ENCODE measurements around the gene ILKAP. TPM values are rescaled to one million over a fixed set of nuclear protein-coding genes. Genes with fewer than 3 reads are reported as not detected.

The ILKAP gene
- total and polyA plus RNA-seq, 2 experiments from 2014 or later, result 11.9 to 35.0 TPM

DNA sequence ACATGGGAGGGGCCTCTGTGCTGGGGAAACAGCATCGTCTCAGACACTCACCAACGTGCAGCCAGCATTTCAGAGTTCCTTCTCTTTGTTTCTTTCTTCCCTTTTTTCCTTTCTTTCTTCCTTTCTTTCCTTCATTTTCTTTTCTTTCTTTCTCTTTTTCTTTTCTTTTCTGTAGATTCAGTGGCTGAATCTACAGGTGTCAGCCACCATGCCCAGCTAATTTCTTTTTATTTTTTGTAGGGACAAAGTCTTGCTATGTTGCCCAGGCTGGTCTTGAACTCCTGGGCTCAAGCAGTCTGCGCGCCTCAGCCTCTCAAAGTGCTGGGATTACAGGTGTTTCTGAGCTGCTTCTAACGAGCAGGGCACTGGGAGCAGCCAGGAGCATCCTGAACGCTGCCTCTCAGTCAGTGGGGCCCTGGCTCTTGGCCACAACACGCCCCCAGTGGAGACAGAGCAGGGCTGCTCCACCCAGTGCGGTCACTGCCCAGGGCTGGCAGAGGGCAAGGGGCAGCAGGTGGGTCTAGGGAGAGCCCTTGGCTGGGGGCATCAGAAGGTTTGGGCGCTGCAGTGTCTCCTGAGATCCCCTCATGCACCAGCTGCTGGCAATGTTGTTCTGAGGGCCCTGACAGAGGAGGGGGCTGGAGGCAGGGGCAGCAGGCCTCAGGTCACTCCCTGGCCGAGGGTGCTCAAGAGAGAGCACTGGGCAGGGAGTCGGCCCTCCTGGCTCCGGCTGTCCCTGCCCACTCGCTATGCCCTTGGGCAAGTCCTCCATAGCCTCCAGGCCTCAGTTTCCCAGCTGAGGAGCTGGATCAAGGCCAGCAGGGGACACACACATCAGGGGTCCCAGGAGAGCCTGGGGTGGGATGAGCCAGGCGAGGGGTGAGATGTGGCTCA is 69.7 kb downstream of the ILKAP start:
- Histone ChIP-seq H3F3A (ENCODE audit: insufficient read depth) (no peaks in the 10 kb centered on the region), H3K27ac (no peak overlapping the region), H3K27me3 (replicated peaks; ENCODE audit: insufficient read depth) (no peaks in the 10 kb centered on the region), H3K4me2 (ENCODE audit: unreplicated experiment) (no peak overlapping the region), H3K9ac (no peak overlapping the region), H3K4me1 (ENCODE audit: insufficient read depth) (no peaks in the 10 kb centered on the region), H3K9me3 (ENCODE audit: low read depth) (no peaks in the 10 kb centered on the region), H3K79me2 (ENCODE audit: insufficient read depth) (no peaks in the 10 kb centered on the region), H3K36me3 (ENCODE audit: low read depth) (no peaks in the 10 kb centered on the region), H2AFZ (no peak overlapping the region), H3K4me3 (no peak overlapping the region), H4K20me1 (ENCODE audit: insufficient read depth) (no peaks in the 10 kb centered on the region), H3K9me2 (ENCODE audit: insufficient read depth) (no peaks in the 10 kb centered on the region)
- no peak for DNase-seq
- 55 to 59% methylated on average over 13 to 14 of the region's 14 CpGs for WGBS, 2 experiments (ENCODE audit: low coverage in 1 of 2, low lambda C conversion rate in 2 of 2, missing lambda C conversion rate in 2 of 2)
- in situ Hi-C loops (cut with MboI), result no loop called here
- no peak for TF ChIP-seq EZH2phosphoT487 (IDR thresholded peaks at IDR 0.05; ENCODE audit: insufficient read depth, low read depth)
- no peak for TF ChIP-seq EZH2 (IDR thresholded peaks at IDR 0.05; ENCODE audit: insufficient read depth, poor library complexity, severe bottlenecking)

DNA sequence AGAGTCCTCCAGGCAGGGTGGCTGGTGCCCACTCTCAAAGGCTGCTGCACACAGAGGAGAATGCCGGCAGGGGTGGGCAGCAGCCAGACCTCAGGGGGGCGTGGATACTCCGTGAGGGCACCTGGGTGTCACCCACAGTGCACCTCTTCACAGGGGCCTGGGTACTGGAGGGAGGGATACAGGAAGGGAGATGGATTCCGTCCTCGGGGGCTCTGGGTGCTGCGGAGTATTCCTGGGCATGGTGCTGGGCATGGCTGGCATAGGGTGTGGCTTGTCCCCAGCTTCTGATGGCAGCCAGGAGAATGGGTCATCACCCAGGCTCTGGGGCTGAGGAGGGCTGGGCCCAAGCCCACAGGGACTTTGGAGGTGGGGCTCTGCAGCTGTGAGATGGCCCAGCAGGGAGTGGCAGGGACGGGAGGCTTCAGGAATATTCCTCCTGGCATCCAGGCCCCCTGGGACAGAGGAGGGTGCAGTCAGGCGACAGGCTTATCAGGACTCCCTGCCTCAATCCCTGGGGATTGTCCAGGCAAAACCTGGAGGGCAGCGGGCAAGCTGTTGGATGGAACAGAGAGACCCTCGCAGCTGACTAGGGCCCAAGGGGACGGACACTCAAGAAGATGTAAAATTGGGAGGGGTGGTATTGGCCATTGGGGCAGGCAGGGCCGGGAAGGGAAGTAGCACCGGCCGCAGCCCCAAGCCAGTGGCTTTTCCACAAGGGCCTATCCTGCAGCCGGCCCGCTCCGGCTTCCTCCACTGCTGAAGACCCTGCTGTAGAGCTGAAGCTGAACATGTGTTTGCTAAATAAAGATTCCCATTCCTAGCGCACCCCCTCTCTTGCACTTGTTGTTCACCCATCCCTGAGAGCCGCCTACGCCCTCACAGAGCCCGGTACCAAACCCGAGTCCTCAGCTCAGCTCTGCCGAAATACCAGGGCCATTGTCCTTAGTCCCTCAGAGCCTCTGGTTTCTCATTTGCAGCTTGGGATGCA is 70.7 kb downstream of the ILKAP start:
- no peak for TF ChIP-seq EZH2 (IDR thresholded peaks at IDR 0.05; ENCODE audit: insufficient read depth, poor library complexity, severe bottlenecking)
- TF ChIP-seq EZH2phosphoT487 (IDR thresholded peaks at IDR 0.05; ENCODE audit: insufficient read depth, low read depth), result no peak

DNA sequence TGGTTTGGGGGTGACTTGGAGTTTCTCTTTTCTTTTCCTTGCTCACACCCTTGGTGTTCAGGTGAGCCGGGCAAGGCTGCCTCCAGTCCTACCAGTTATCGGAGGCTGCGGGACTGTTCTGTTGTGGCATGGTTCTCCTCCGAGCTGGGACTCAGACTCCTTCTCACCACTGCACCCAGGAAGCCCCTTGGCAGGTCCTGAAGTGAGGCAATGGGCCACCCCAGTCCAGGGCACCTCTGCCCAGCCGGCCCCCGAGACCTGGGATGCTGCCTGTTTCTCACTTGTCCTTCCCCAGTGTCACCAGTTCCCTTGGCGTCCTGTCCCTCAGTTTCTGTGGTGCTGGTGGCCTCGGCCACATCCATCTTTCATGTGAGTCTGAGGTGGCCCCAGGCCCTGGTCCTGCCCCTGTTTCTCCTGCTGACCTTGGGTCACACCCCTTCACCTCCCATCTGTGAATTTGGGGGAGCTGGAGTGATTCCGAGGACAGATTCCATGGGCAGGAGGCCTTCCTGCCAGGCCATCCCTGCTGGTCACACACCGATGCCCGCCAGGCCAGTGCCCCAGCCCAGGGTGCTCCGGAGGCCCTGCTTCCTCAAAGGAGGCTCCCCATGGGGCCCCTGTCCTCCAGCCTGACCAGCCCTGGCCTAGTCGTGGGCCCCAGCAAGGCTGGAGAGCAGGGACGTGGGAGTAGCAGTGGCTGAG is 71.6 kb downstream of the ILKAP start:
- H2AFZ ChIP-seq, result no peak overlapping the region
- no peak for TF ChIP-seq EZH2 (IDR thresholded peaks at IDR 0.05; ENCODE audit: insufficient read depth, poor library complexity, severe bottlenecking)
- TF ChIP-seq EZH2phosphoT487 (IDR thresholded peaks at IDR 0.05; ENCODE audit: insufficient read depth, low read depth), result no peak
- no peak overlapping the region for H3K27ac ChIP-seq

More for the DNA sequence above, 70.7 kb downstream of the ILKAP start:
- H3K4me1 ChIP-seq (ENCODE audit: insufficient read depth), result no peaks in the 10 kb centered on the region
- no peak overlapping the region for H3K27ac ChIP-seq
- H3K27me3 ChIP-seq (replicated peaks; ENCODE audit: insufficient read depth), result no peaks in the 10 kb centered on the region
- no peak overlapping the region for H3K4me2 ChIP-seq (ENCODE audit: unreplicated experiment)
- no peak overlapping the region for H3K9ac ChIP-seq
- no peaks in the 10 kb centered on the region for H3K9me2 ChIP-seq (ENCODE audit: insufficient read depth)
- H3K79me2 ChIP-seq (ENCODE audit: insufficient read depth), result no peaks in the 10 kb centered on the region
- no peak for DNase-seq
- H3K36me3 ChIP-seq (ENCODE audit: low read depth), result no peaks in the 10 kb centered on the region
- 89 to 90% methylated on average over 20 to 23 of the region's 23 CpGs for WGBS, 2 experiments (ENCODE audit: low coverage in 1 of 2, low lambda C conversion rate in 2 of 2, missing lambda C conversion rate in 2 of 2)
- no peaks in the 10 kb centered on the region for H3K9me3 ChIP-seq (ENCODE audit: low read depth)
- H2AFZ ChIP-seq, result no peak overlapping the region
- no peak overlapping the region for H3K4me3 ChIP-seq
- H4K20me1 ChIP-seq (ENCODE audit: insufficient read depth), result no peaks in the 10 kb centered on the region
- H3F3A ChIP-seq (ENCODE audit: insufficient read depth), result no peaks in the 10 kb centered on the region
- in situ Hi-C loops (cut with MboI), result no loop called here

More for the DNA sequence above, 71.6 kb downstream of the ILKAP start:
- H3K4me1 ChIP-seq (ENCODE audit: insufficient read depth), result no peaks in the 10 kb centered on the region
- H3K79me2 ChIP-seq (ENCODE audit: insufficient read depth), result no peaks in the 10 kb centered on the region
- no peaks in the 10 kb centered on the region for H3K9me3 ChIP-seq (ENCODE audit: low read depth)
- WGBS, 2 experiments (ENCODE audit: low coverage in 1 of 2, low lambda C conversion rate in 2 of 2, missing lambda C conversion rate in 2 of 2), result 89 to 90% methylated on average over 14 of the region's 14 CpGs
- H3K4me2 ChIP-seq (ENCODE audit: unreplicated experiment), result no peak overlapping the region
- no peaks in the 10 kb centered on the region for H3K27me3 ChIP-seq (replicated peaks; ENCODE audit: insufficient read depth)
- DNase-seq, result no peak
- no peak overlapping the region for H3K4me3 ChIP-seq
- H3K9ac ChIP-seq, result no peak overlapping the region
- in situ Hi-C loops (cut with MboI), result no loop called here
- H4K20me1 ChIP-seq (ENCODE audit: insufficient read depth), result no peaks in the 10 kb centered on the region
- no peaks in the 10 kb centered on the region for H3F3A ChIP-seq (ENCODE audit: insufficient read depth)
- no peaks in the 10 kb centered on the region for H3K36me3 ChIP-seq (ENCODE audit: low read depth)
- no peaks in the 10 kb centered on the region for H3K9me2 ChIP-seq (ENCODE audit: insufficient read depth)

Measured in GM23248 (cell line).